HepG2 (cell line): ENCODE results near the gene NUP155. TPM values are rescaled to one million over a fixed set of nuclear protein-coding genes. Genes with fewer than 3 reads are reported as not detected.

Experiments used
- ATF7-NPFF ChIP-seq: sonication (generic); formaldehyde crosslinking; IDR thresholded peaks from 2 replicates; pipeline ENCODE4 v1.8.1; 2023; ENCODE audit warnings: mild to moderate bottlenecking, low read depth, missing genetic modification reagents, moderate library complexity
- EHMT2 ChIP-seq: fragments of 200-600 bp; sonication (generic); IDR thresholded peaks from 2 replicates; pipeline ENCODE4 v1.7.0; 2017; ENCODE audit warnings: antibody characterized with exemption, low read depth, low read length, borderline replicate concordance
- GATAD1 ChIP-seq: IDR thresholded peaks from 2 replicates; pipeline ENCODE4 v1.6.1; 2016; ENCODE audit warnings: missing genetic modification reagents, missing compliant biosample characterization
- IRF1 ChIP-seq: sonication (generic); formaldehyde crosslinking; IDR thresholded peaks from 2 replicates; pipeline ENCODE4 v1.4.0; 2020; ENCODE audit warnings: low read depth, mild to moderate bottlenecking, missing genetic modification reagents
- KLF16 ChIP-seq, 2 experiments: sonication (generic) in 1 of 2; formaldehyde crosslinking in 1 of 2; IDR thresholded peaks; 2 replicates each; pipeline versions ENCODE4 v1.6.1 to v1.8.0; 2016 to 2023; ENCODE audit warnings: missing genetic modification reagents in 2 of 2, missing compliant biosample characterization in 1 of 2
- KLF9 ChIP-seq: IDR thresholded peaks from 2 replicates; pipeline ENCODE4 v1.6.1; 2016; ENCODE audit warnings: low read depth
- MLX ChIP-seq: IDR thresholded peaks from 2 replicates; pipeline ENCODE4 v1.6.1; 2016
- NR0B2 ChIP-seq: sonication (generic); formaldehyde crosslinking; IDR thresholded peaks from 2 replicates; pipeline ENCODE4 v1.4.0; 2020; ENCODE audit warnings: mild to moderate bottlenecking, missing genetic modification reagents
- PRDM4 ChIP-seq: sonication (generic); formaldehyde crosslinking; IDR thresholded peaks from 2 replicates; pipeline ENCODE4 v1.9.0; 2021; ENCODE audit warnings: missing genetic modification reagents, borderline replicate concordance
- PTBP1 ChIP-seq: fragments of 200-400 bp; formaldehyde crosslinking; IDR thresholded peaks from 2 replicates; pipeline ENCODE4 v1.6.1; 2018; ENCODE audit warnings: low read length, low read depth; ENCODE audit not compliant: poor library complexity, severe bottlenecking
- SALL1 ChIP-seq: sonication (generic); formaldehyde crosslinking; IDR thresholded peaks from 2 replicates; pipeline ENCODE4 v1.8.0; 2022; ENCODE audit warnings: mild to moderate bottlenecking, missing genetic modification reagents
- YEATS4 ChIP-seq: sonication (generic); formaldehyde crosslinking; IDR thresholded peaks from 2 replicates; pipeline ENCODE4 v1.4.0; 2020; ENCODE audit warnings: missing genetic modification reagents, borderline replicate concordance
- ZNF292 ChIP-seq: sonication (generic); formaldehyde crosslinking; IDR thresholded peaks from 2 replicates; pipeline ENCODE4 v1.8.1; 2022; ENCODE audit warnings: mild to moderate bottlenecking, low read depth, missing genetic modification reagents, borderline replicate concordance
- ZNF383 ChIP-seq: sonication (generic); formaldehyde crosslinking; IDR thresholded peaks from 2 replicates; pipeline ENCODE4 v1.4.0; 2020; ENCODE audit warnings: missing genetic modification reagents, mild to moderate bottlenecking, borderline replicate concordance
- ZNF709 ChIP-seq: sonication (generic); formaldehyde crosslinking; IDR thresholded peaks from 2 replicates; pipeline ENCODE4 v1.5.0; 2020; ENCODE audit warnings: mild to moderate bottlenecking, missing genetic modification reagents
- ZNF782 ChIP-seq: sonication (generic); formaldehyde crosslinking; IDR thresholded peaks from 2 replicates; pipeline ENCODE4 v1.4.0; 2020; ENCODE audit warnings: missing genetic modification reagents, mild to moderate bottlenecking, borderline replicate concordance
- polyA plus RNA-seq, 8 experiments: library from polyadenylated mRNA; depleted of rRNA in 3 of 8; stranded (reverse) in 7 of 8; unstranded in 1 of 8; fragments of >200 nt; fragmentation: Illumina TruSeq in 4 of 8; extraction: Trizol in 4 of 8; gene quantifications; 2 replicates each; pipeline versions ENCODE4 v1.2.1 to v1.2.3, GENCODE V29; 2011 to 2016; ENCODE audit warnings: low read depth in 4 of 8, missing spikeins in 1 of 8, mixed read lengths in 1 of 8; ENCODE audit not compliant: insufficient read depth in 1 of 8
- total RNA-seq, 5 experiments: library from RNA; depleted of rRNA; stranded (reverse); fragments of >200 nt; fragmentation: Illumina TruSeq; extraction: Trizol; gene quantifications; 2 replicates each; pipeline ENCODE4 v1.2.3, GENCODE V29; 2016; ENCODE audit warnings: low read depth in 1 of 5
- TF ChIP-seq, protein P1 (sequence below): sonication (generic); formaldehyde crosslinking; IDR thresholded peaks from 2 replicates; pipeline ENCODE4 v1.4.0; 2020; ENCODE audit warnings: missing genetic modification reagents

The NUP155 gene
- total and polyA plus RNA-seq, 2 of the 13 experiments (the other 11 are each of a cell fraction or from before 2014, with no cell fraction given), result 13.0 to 57.4 TPM

DNA sequence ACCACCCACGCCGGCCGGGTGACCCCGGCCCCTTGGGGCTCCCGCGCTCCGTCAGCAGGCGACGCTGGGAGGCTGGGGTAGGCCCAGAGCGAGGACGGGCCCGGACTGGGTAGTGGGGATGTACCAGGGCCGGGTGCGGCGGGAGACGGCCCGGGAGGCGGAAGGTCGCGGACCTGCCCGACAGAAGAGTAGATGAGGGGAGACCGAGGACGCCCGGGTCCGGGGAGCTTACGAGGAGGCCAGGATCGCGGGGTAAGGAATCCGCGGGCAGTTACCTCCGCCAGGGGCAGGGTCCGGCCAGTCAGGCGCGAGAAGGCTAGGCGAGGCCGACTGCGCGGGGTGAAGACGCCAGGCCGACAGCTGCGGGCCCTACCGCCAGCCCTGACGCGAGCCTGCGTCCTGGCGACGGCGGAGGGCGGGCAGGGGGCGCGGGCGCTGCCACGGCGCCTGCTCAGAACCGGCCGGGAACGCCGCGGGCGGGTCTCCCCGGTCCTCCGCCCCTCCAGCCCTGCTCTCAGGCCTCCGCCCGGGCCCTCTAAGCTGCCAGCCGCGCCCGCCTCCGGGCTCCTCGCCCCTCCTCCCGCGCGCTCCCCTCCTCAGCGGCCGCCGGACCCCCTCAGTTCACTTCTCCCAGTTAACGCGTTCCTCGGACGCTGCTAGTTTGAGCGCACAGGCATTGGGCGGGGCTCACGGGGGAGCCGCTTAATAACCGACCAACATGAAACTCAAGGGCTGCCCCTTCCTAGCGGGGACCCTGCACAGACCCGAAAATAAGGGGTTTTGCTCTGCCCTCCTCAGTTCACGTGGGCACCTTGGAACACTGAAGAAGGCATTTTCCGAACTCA lies 121.7 kb downstream of the NUP155 start, which contains the start of gene CPLANE1 (continued):
- TF ChIP-seq PRDM4 (CRISPR knock-in tag) (no peak), ZNF383 (no peak), GATAD1 (CRISPR knock-in tag) (no peak), ZNF782 (CRISPR knock-in tag) (peak; percentile 69; the same call in 1 of the 2 replicates), KLF16 (CRISPR knock-in tag; IDR thresholded peaks at IDR 0.05) (peak in 1 of 2 experiments; percentile 65; a peak in 1 of 4 replicates), PTBP1 (no peak), YEATS4 (peak; percentile 70; the same call in 1 of the 2 replicates), MLX (no peak), SALL1 (CRISPR knock-in tag) (peak; percentile 54), ZNF292 (peak; percentile 30; the same call in 1 of the 2 replicates), KLF9 (no peak), ZNF709 (CRISPR knock-in tag) (peak; percentile 79; the same call in 1 of the 2 replicates), EHMT2 (no peak), ATF7-NPFF (CRISPR knock-in tag) (peak; percentile 87), IRF1 (CRISPR knock-in tag) (0 out of 2 replicates have a peak, but pooled peaks have one; percentile 53), NR0B2 (CRISPR knock-in tag) (peak; percentile 67; the same call in 1 of the 2 replicates)
- TF ChIP-seq, protein P1, sequence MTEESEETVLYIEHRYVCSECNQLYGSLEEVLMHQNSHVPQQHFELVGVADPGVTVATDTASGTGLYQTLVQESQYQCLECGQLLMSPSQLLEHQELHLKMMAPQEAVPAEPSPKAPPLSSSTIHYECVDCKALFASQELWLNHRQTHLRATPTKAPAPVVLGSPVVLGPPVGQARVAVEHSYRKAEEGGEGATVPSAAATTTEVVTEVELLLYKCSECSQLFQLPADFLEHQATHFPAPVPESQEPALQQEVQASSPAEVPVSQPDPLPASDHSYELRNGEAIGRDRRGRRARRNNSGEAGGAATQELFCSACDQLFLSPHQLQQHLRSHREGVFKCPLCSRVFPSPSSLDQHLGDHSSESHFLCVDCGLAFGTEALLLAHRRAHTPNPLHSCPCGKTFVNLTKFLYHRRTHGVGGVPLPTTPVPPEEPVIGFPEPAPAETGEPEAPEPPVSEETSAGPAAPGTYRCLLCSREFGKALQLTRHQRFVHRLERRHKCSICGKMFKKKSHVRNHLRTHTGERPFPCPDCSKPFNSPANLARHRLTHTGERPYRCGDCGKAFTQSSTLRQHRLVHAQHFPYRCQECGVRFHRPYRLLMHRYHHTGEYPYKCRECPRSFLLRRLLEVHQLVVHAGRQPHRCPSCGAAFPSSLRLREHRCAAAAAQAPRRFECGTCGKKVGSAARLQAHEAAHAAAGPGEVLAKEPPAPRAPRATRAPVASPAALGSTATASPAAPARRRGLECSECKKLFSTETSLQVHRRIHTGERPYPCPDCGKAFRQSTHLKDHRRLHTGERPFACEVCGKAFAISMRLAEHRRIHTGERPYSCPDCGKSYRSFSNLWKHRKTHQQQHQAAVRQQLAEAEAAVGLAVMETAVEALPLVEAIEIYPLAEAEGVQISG (CRISPR knock-in tag), result peak; percentile 67
